Omental fat pad (tissue), 4 donors: Measurements from ENCODE around the gene CCL20. TPM values are rescaled to one million over a fixed set of nuclear protein-coding genes. Genes with fewer than 3 reads are reported as not detected.
"Not testable (repeated sequence)": the region's sequence is repeated elsewhere in the genome, so short reads cannot be mapped to it uniquely, and the experiment has no call there.

Source experiments
- ATAC-seq: fragments of 150-250 bp; one replicate; pipeline ENCODE4 v1.9.1; 2016; ENCODE audit warnings: mild to moderate bottlenecking, moderate library complexity; ENCODE audit not compliant: low FRiP score
- DNase-seq: peaks from one replicate; pipeline ENCODE4 v3.0.0-alpha.2; 2019; ENCODE audit warnings: low spot score
- CTCF ChIP-seq, 3 donors: fragments of 450-650 bp; IDR thresholded peaks; one replicate each; pipeline ENCODE4 v1.5.1; 2016 to 2017; ENCODE audit warnings: antibody characterized with exemption in 3 of 3, mild to moderate bottlenecking in 3 of 3, moderate library complexity in 2 of 3
- total RNA-seq, 4 donors: library from RNA; depleted of rRNA; stranded (reverse); fragments of >200 nt; gene quantifications; one replicate each; pipeline ENCODE4 v1.1.0, GENCODE V29; 2016

CCL20 gene
- total RNA-seq, 4 donors from 2014 or later: 3.4 to 19.2 TPM; not detected in 2

- no peak for TF ChIP-seq CTCF (IDR thresholded peaks at IDR 0.05)
- DNase-seq (no peak), ATAC-seq (no peak)
Observed at GRCh38 chr2:227829337-227829736, 15.7 kb downstream of the CCL20 start.

GRCh38 chr2:227834423-227834822 lies 20.8 kb downstream of the CCL20 start:
- no peak for ATAC-seq
- no peak for TF ChIP-seq CTCF (IDR thresholded peaks at IDR 0.05)
- DNase-seq: no peak

- DNase-seq: no peak
- TF ChIP-seq CTCF (IDR thresholded peaks at IDR 0.05): no peak
- ATAC-seq: no peak
Observed at GRCh38 chr2:227834916-227835650, 21.4 kb downstream of the CCL20 start.

GRCh38 chr2:227839339-227840129 lies 25.9 kb downstream of the CCL20 start:
- DNase-seq, ATAC-seq: not testable (repeated sequence)

GRCh38 chr2:227846831-227847230 lies 33.2 kb downstream of the CCL20 start:
- TF ChIP-seq CTCF (IDR thresholded peaks at IDR 0.05): no peak
- ATAC-seq (no peak), DNase-seq (no peak)

GRCh38 chr2:227848146-227848545 lies 34.5 kb downstream of the CCL20 start:
- no peak for TF ChIP-seq CTCF (IDR thresholded peaks at IDR 0.05)
- DNase-seq: no peak
- no peak for ATAC-seq

GRCh38 chr2:227848586-227848985 lies 34.9 kb downstream of the CCL20 start:
- DNase-seq (no peak), ATAC-seq (no peak)
- no peak for TF ChIP-seq CTCF (IDR thresholded peaks at IDR 0.05)
